HG03460 (cell line): ENCODE results near the gene PM20D1.

Experiments used
- ATAC-seq: cut with Tn5 transposase; IDR thresholded peaks from one replicate; pipeline ENCODE4 v1.9.1; 2021; ENCODE audit not compliant: unreplicated experiment

PM20D1 gene

GRCh38 chr1:205843036-205843859 is 6.7 kb downstream of the PM20D1 start:
- no peak for ATAC-seq

- ATAC-seq = no peak
These were observed 7.7 kb downstream of the PM20D1 start for GRCh38 chr1:205842229-205842628.

GRCh38 chr1:205840146-205840923 is 9.6 kb downstream of the PM20D1 start:
- ATAC-seq = no peak

- ATAC-seq = no peak
These were observed 12.5 kb downstream of the PM20D1 start for GRCh38 chr1:205837382-205837970.

- ATAC-seq = no peak
These were observed 15.2 kb downstream of the PM20D1 start for GRCh38 chr1:205834751-205835150.

- ATAC-seq = no peak
These were observed 17.6 kb downstream of the PM20D1 start for GRCh38 chr1:205832326-205832751.

GRCh38 chr1:205827623-205828022 is 22.3 kb downstream of the PM20D1 start:
- no peak for ATAC-seq

GRCh38 chr1:205826995-205827394 is 22.9 kb downstream of the PM20D1 start:
- ATAC-seq = no peak

- no peak for ATAC-seq
These were observed 23.7 kb downstream of the PM20D1 start for GRCh38 chr1:205826016-205826806.

GRCh38 chr1:205824180-205824579 is 25.8 kb downstream of the PM20D1 start:
- ATAC-seq = no peak

GRCh38 chr1:205823260-205823659 is 26.7 kb downstream of the PM20D1 start:
- peak; percentile 48 for ATAC-seq

- no peak for ATAC-seq
These were observed 27.5 kb downstream of the PM20D1 start for GRCh38 chr1:205822397-205822796.

GRCh38 chr1:205817988-205818387 is 31.9 kb downstream of the PM20D1 start:
- ATAC-seq = no peak

GRCh38 chr1:205817364-205817763 is 32.6 kb downstream of the PM20D1 start:
- ATAC-seq = no peak

- ATAC-seq = peak; percentile 14
These were observed 36.2 kb downstream of the PM20D1 start for GRCh38 chr1:205813755-205814058.

- peak; percentile 84 for ATAC-seq
These were observed 36.8 kb downstream of the PM20D1 start, which contains the start of gene SLC41A1 for GRCh38 chr1:205812878-205813754. Gene SLC41A1 (minus strand): TSS chr1:205813198. CDS start chr1:205810441, 2,757 bp downstream.

GRCh38 chr1:205812271-205812877 is 37.6 kb downstream of the PM20D1 start:
- ATAC-seq = peak; percentile 4

GRCh38 chr1:205811660-205812059 is 38.3 kb downstream of the PM20D1 start:
- no peak for ATAC-seq

GRCh38 chr1:205810448-205811157 is 39.3 kb downstream of the PM20D1 start:
- no peak for ATAC-seq
